Adrenal gland (tissue), 5 donors: ENCODE results near the gene C1QTNF8.

Source experiments
- POLR2A ChIP-seq, 2 donors: fragments of 450-650 bp; IDR thresholded peaks; one replicate each; pipeline ENCODE4 v1.6.1; 2017; ENCODE audit warnings: antibody characterized with exemption in 2 of 2, mild to moderate bottlenecking in 2 of 2, moderate library complexity in 1 of 2
- TF ChIP-seq, protein P1 (sequence below), 6 experiments: fragments of 450-650 bp in 4 of 6; fragments of 200-600 bp in 2 of 6; sonication (generic) in 1 of 6; IDR thresholded peaks; 1 replicate in 5 of 6; 2 replicates in 1 of 6; pipeline versions ENCODE4 v1.5.1 to v1.8.0; 2016 to 2021; ENCODE audit warnings: antibody characterized with exemption in 6 of 6, mild to moderate bottlenecking in 2 of 6, moderate library complexity in 1 of 6
- donor health status: DM: no; HTN: no; CAD: no.

- TF ChIP-seq, protein P1, sequence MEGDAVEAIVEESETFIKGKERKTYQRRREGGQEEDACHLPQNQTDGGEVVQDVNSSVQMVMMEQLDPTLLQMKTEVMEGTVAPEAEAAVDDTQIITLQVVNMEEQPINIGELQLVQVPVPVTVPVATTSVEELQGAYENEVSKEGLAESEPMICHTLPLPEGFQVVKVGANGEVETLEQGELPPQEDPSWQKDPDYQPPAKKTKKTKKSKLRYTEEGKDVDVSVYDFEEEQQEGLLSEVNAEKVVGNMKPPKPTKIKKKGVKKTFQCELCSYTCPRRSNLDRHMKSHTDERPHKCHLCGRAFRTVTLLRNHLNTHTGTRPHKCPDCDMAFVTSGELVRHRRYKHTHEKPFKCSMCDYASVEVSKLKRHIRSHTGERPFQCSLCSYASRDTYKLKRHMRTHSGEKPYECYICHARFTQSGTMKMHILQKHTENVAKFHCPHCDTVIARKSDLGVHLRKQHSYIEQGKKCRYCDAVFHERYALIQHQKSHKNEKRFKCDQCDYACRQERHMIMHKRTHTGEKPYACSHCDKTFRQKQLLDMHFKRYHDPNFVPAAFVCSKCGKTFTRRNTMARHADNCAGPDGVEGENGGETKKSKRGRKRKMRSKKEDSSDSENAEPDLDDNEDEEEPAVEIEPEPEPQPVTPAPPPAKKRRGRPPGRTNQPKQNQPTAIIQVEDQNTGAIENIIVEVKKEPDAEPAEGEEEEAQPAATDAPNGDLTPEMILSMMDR (IDR thresholded peaks at IDR 0.05), result no peak
- TF ChIP-seq POLR2A (IDR thresholded peaks at IDR 0.05), result no peak
Observed at GRCh38 chr16:1113889-1114526, 18.0 kb upstream of the C1QTNF8 start.
